ENCODE data around the gene ADGRF4.
A peak's percentile ranks its signal among the peaks of the same experiment; 100 is the strongest.

Gene ADGRF4

DNA sequence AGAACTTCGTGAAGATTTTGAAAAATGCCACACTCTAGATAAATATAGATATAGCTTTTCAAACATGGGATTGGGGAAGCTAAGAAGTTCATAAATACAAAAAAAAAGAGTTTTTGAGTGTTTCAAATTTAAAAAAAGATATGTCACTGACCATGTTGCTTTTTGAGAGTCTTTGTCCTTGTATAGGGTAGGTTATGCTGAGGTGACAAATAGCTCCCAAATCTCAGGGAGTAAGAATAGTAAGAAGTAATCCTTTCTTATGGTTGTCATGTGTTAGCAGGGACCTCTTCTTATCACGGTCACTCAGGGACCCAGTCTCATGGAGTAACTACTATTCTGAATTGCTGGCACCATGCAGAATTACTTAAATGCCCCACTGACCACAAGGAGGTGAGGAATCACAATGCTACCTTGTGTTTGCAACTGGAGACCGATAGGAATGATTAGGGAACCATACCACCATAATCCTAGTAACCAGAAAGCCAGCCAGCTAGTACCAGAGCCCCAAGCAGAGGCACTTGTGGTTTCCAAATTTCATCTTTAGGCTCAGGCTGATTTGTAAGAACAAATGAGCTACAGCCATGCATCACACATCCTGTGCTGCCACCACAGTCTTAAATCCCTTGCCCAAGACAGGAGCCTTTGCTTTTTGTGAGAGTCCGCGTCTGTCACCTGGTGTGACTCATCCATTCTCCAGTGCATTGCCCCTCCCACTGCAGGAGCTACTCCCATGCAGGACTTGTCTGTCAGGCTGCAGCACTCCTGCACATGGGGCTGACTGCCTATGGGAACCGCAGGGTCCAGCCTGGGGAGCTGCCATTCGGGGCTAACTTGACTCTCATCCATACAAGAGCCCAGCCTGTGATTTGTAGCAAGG, 42.4 kb upstream of the ADGRF4 start:
- no peaks in the 10 kb centered on the region for H3K79me2 ChIP-seq (ENCODE audit: control insufficient read depth, insufficient read depth, low read length)
- peak overlapping the region; percentile 76 for H3K27ac ChIP-seq (ENCODE audit: low read depth, low read length)
- H4K5ac ChIP-seq (ENCODE audit: low read length): peak overlapping the region; percentile 74
- H3K36me3 ChIP-seq (ENCODE audit: control insufficient read depth, insufficient read depth, low read length): no peaks in the 10 kb centered on the region
- H3K79me1 ChIP-seq (ENCODE audit: low read length): no peaks in the 10 kb centered on the region
- H3K56ac ChIP-seq (ENCODE audit: low read length): peak overlapping the region; percentile 80
- H3K18ac ChIP-seq (ENCODE audit: low read length): peak overlapping the region; percentile 89
- peak overlapping the region; percentile 79 for H2BK5ac ChIP-seq (ENCODE audit: low read length)
- no peak overlapping the region for H3K4me3 ChIP-seq (ENCODE audit: low read length)
- H3K9ac ChIP-seq (ENCODE audit: low read length): peak overlapping the region; percentile 35
- peak; percentile 99 for DNase-seq
- H4K8ac ChIP-seq (ENCODE audit: low read depth, low read length): no peak overlapping the region
- no peak overlapping the region for H3K23ac ChIP-seq (ENCODE audit: low read length)
- no peak overlapping the region for H2AK5ac ChIP-seq (ENCODE audit: low read length)
- H3K4me1 ChIP-seq (ENCODE audit: control insufficient read depth, low read depth, low read length): peaks cover 5% of the 10 kb centered on the region
- no CpG with 5 or more reads among the region's 7 CpGs for WGBS (ENCODE audit: extremely low coverage, insufficient coverage, low lambda C conversion rate)
- no peaks in the 10 kb centered on the region for H3K27me3 ChIP-seq (ENCODE audit: insufficient read depth, low read length, poor library complexity)
- no peak overlapping the region for H2BK120ac ChIP-seq (ENCODE audit: low read depth, low read length)
- no peak overlapping the region for H3K4me2 ChIP-seq (ENCODE audit: low read length)
- peak overlapping the region; percentile 27 for H3K4ac ChIP-seq (ENCODE audit: low read depth, low read length)
- peak overlapping the region; percentile 75 for H2BK15ac ChIP-seq (replicated peaks; ENCODE audit: low read depth)

DNA sequence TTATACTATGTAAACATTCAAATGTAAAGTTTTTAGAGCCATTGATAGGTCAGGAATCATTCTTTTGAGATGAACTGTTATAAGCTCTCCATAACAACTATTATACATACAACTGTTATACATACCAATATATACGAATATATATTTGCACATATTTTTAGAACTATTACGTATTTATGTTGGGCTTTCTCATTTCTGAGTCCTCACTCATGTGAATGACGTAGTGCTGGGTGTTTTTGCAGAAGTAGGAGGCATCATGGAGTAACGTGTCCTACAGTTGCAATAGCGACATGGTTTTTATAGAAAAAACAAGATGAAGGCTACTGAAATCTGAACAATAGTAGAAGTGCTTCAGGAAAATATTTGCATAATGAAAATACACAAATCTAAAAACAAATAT, 36.4 kb upstream of the ADGRF4 start:
- no peak overlapping the region for H3K4me3 ChIP-seq (ENCODE audit: low read length)
- 100% methylated on average over 1 of the region's 5 CpGs for WGBS (ENCODE audit: extremely low coverage, insufficient coverage, low lambda C conversion rate)
- no peak overlapping the region for H2BK15ac ChIP-seq (replicated peaks; ENCODE audit: low read depth)
- no peak overlapping the region for H2BK5ac ChIP-seq (ENCODE audit: low read length)
- H3K4ac ChIP-seq (ENCODE audit: low read depth, low read length): no peak overlapping the region
- peaks cover 3% of the 10 kb centered on the region for H3K4me1 ChIP-seq (ENCODE audit: control insufficient read depth, low read depth, low read length)
- no peak overlapping the region for H2BK120ac ChIP-seq (ENCODE audit: low read depth, low read length)
- DNase-seq: no peak
- H3K56ac ChIP-seq (ENCODE audit: low read length): no peak overlapping the region
- H3K23ac ChIP-seq (ENCODE audit: low read length): no peak overlapping the region
- no peaks in the 10 kb centered on the region for H3K36me3 ChIP-seq (ENCODE audit: control insufficient read depth, insufficient read depth, low read length)
- no peak overlapping the region for H4K8ac ChIP-seq (ENCODE audit: low read depth, low read length)
- H3K79me2 ChIP-seq (ENCODE audit: control insufficient read depth, insufficient read depth, low read length): no peaks in the 10 kb centered on the region
- no peaks in the 10 kb centered on the region for H3K79me1 ChIP-seq (ENCODE audit: low read length)
- H2AK5ac ChIP-seq (ENCODE audit: low read length): no peak overlapping the region
- no peak overlapping the region for H3K4me2 ChIP-seq (ENCODE audit: low read length)
- no peaks in the 10 kb centered on the region for H3K27me3 ChIP-seq (ENCODE audit: insufficient read depth, low read length, poor library complexity)
- no peak overlapping the region for H4K5ac ChIP-seq (ENCODE audit: low read length)
- no peak overlapping the region for H3K9ac ChIP-seq (ENCODE audit: low read length)
- no peak overlapping the region for H3K27ac ChIP-seq (ENCODE audit: low read depth, low read length)
- no peak overlapping the region for H3K18ac ChIP-seq (ENCODE audit: low read length)

DNA sequence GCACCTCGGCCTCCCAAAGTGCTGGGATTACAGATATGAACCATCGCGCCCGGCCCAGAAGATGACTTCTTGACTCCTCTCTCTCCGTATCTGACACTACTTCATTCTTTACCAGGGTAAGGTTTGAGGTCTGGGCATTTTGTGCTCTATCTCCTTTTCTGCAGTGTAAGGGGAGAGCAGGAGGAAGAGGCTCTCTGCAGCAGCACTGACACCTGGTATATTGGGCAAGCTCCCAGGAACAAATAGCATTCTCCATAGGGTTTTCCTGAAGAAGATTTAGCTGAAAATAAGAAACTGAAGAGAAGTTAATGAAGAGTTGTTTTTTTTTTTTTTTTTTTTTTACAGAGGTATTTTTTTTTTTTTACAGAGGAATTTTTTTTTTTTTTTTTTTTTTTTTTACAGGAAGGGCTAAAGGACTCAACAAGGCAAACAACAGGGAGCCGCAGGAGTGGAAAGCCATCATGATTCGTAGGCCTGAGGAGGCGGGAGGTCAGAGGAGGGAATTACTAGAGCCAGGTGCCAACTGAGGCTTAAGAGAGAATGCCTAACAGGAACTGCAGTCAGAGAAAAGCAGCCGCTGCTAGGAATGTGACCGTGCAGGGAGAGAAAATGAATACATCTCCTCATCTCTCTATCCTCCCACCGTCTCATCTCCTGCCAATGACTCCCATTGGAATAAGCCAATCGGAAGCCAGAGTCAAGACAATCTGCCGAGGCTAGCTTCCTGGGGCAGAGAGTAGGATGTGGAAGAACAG, 34.7 kb upstream of the ADGRF4 start:
- H3K56ac ChIP-seq (ENCODE audit: low read length): no peak overlapping the region
- no peaks in the 10 kb centered on the region for H3K36me3 ChIP-seq (ENCODE audit: control insufficient read depth, insufficient read depth, low read length)
- no peak overlapping the region for H2BK5ac ChIP-seq (ENCODE audit: low read length)
- no peak overlapping the region for H3K4me3 ChIP-seq (ENCODE audit: low read length)
- no peak overlapping the region for H2BK15ac ChIP-seq (replicated peaks; ENCODE audit: low read depth)
- H3K4me2 ChIP-seq (ENCODE audit: low read length): no peak overlapping the region
- H3K27ac ChIP-seq (ENCODE audit: low read depth, low read length): peak overlapping the region; percentile 2
- no peak overlapping the region for H3K4ac ChIP-seq (ENCODE audit: low read depth, low read length)
- H3K9ac ChIP-seq (ENCODE audit: low read length): no peak overlapping the region
- no peaks in the 10 kb centered on the region for H3K79me1 ChIP-seq (ENCODE audit: low read length)
- H4K8ac ChIP-seq (ENCODE audit: low read depth, low read length): no peak overlapping the region
- no peaks in the 10 kb centered on the region for H3K27me3 ChIP-seq (ENCODE audit: insufficient read depth, low read length, poor library complexity)
- H2BK120ac ChIP-seq (ENCODE audit: low read depth, low read length): no peak overlapping the region
- no peak overlapping the region for H4K5ac ChIP-seq (ENCODE audit: low read length)
- no CpG with 5 or more reads among the region's 13 CpGs for WGBS (ENCODE audit: extremely low coverage, insufficient coverage, low lambda C conversion rate)
- H3K79me2 ChIP-seq (ENCODE audit: control insufficient read depth, insufficient read depth, low read length): no peaks in the 10 kb centered on the region
- peaks cover 5% of the 10 kb centered on the region for H3K4me1 ChIP-seq (ENCODE audit: control insufficient read depth, low read depth, low read length)
- no peak overlapping the region for H2AK5ac ChIP-seq (ENCODE audit: low read length)
- DNase-seq: peak; percentile 88
- no peak overlapping the region for H3K23ac ChIP-seq (ENCODE audit: low read length)
- no peak overlapping the region for H3K18ac ChIP-seq (ENCODE audit: low read length)

DNA sequence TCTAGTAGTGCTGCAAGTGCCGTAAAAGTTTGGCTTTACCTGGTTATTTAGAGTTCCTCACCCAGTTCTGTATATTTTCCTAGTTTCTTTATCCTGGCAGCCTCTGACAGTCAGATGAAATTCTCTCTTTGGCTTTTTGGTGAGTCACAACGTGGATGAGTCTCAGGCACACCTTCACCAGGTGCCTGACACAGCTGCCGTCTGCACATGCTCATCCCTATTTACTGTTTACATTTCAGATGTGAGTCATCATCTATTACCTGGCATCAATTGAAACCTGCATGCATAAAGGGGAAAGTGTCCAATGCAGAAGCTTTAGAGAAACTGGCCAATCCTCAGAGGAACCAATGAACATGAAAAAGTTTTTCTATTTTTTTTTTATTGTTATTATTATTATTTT, 33.3 kb upstream of the ADGRF4 start:
- Histone ChIP-seq H3K4ac (ENCODE audit: low read depth, low read length) (no peak overlapping the region), H3K79me2 (ENCODE audit: control insufficient read depth, insufficient read depth, low read length) (no peaks in the 10 kb centered on the region), H4K8ac (ENCODE audit: low read depth, low read length) (no peak overlapping the region), H3K4me3 (ENCODE audit: low read length) (no peak overlapping the region), H2BK5ac (ENCODE audit: low read length) (no peak overlapping the region), H3K27ac (ENCODE audit: low read depth, low read length) (no peak overlapping the region), H2AK5ac (ENCODE audit: low read length) (no peak overlapping the region), H4K5ac (ENCODE audit: low read length) (no peak overlapping the region), H3K79me1 (ENCODE audit: low read length) (no peaks in the 10 kb centered on the region), H3K18ac (ENCODE audit: low read length) (no peak overlapping the region), H2BK120ac (ENCODE audit: low read depth, low read length) (no peak overlapping the region), H3K27me3 (ENCODE audit: insufficient read depth, low read length, poor library complexity) (no peaks in the 10 kb centered on the region), H3K4me1 (ENCODE audit: control insufficient read depth, low read depth, low read length) (peaks cover 7% of the 10 kb centered on the region), H3K4me2 (ENCODE audit: low read length) (no peak overlapping the region), H3K36me3 (ENCODE audit: control insufficient read depth, insufficient read depth, low read length) (no peaks in the 10 kb centered on the region), H3K9ac (ENCODE audit: low read length) (no peak overlapping the region), H3K56ac (ENCODE audit: low read length) (no peak overlapping the region), H3K23ac (ENCODE audit: low read length) (no peak overlapping the region), H2BK15ac (replicated peaks; ENCODE audit: low read depth) (no peak overlapping the region)
- no peak for DNase-seq
- no CpG with 5 or more reads among the region's 3 CpGs for WGBS (ENCODE audit: extremely low coverage, insufficient coverage, low lambda C conversion rate)

DNA sequence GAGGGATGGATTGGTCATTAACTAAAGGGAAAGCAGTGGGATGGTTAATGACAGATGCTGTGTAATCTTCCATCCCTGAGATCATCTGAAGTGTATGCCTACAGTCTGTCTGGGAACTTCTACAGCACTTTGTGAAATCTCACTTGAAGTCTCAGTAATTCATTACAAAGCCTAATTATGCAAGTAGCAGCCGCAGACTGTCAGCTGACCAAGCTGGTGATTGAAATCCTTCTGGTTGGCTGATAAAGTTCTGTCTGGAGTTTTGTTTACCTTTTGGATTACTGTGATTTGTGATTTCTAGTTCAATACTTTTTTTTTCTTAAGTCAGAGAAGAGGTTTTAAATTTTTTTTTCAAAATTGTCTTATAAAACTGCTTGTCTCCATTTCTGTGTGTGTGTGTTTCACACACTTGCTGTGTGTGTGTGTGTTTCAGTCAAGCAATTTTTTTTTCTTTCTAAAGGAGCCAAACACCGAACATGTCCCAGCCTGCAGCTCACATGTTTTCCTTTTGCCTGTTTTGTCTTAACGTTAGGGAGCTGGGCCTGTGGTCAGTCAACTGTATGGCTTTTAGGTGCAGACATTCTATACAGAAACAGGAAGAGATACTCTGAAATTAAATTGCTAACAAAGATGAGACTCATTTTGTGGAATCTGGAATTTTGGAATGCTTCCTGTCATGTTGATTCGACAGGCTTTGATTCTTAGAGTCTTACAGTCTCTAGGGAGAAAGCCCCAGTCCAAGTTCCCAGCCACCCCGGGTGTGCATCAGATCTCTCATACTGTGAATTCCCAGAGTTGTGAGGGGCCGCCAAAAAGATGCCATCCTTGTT, 28.5 kb upstream of the ADGRF4 start:
- Histone ChIP-seq H2BK15ac (replicated peaks; ENCODE audit: low read depth) (no peak overlapping the region), H3K27ac (ENCODE audit: low read depth, low read length) (peak overlapping the region; percentile 96)

More for the DNA sequence above, 28.5 kb upstream of the ADGRF4 start:
- no CpG with 5 or more reads among the region's 6 CpGs for WGBS (ENCODE audit: extremely low coverage, insufficient coverage, low lambda C conversion rate)
- Histone ChIP-seq H3K23ac (ENCODE audit: low read length) (no peak overlapping the region), H3K79me1 (ENCODE audit: low read length) (no peaks in the 10 kb centered on the region), H3K36me3 (ENCODE audit: control insufficient read depth, insufficient read depth, low read length) (no peaks in the 10 kb centered on the region), H2BK120ac (ENCODE audit: low read depth, low read length) (peak overlapping the region; percentile 64), H2AK5ac (ENCODE audit: low read length) (no peak overlapping the region), H3K27me3 (ENCODE audit: insufficient read depth, low read length, poor library complexity) (no peaks in the 10 kb centered on the region), H4K5ac (ENCODE audit: low read length) (no peak overlapping the region), H3K4ac (ENCODE audit: low read depth, low read length) (peak overlapping the region; percentile 96), H3K4me2 (ENCODE audit: low read length) (no peak overlapping the region), H4K8ac (ENCODE audit: low read depth, low read length) (peak overlapping the region; percentile 30), H3K79me2 (ENCODE audit: control insufficient read depth, insufficient read depth, low read length) (no peaks in the 10 kb centered on the region), H3K56ac (ENCODE audit: low read length) (peak overlapping the region; percentile 52), H3K4me1 (ENCODE audit: control insufficient read depth, low read depth, low read length) (peaks cover 4% of the 10 kb centered on the region), H2BK5ac (ENCODE audit: low read length) (peak overlapping the region; percentile 97), H3K18ac (ENCODE audit: low read length) (peak overlapping the region; percentile 99), H3K9ac (ENCODE audit: low read length) (peak overlapping the region; percentile 20), H3K4me3 (ENCODE audit: low read length) (no peak overlapping the region)
- peak; percentile 95 for DNase-seq

Measured in mesendoderm (in vitro differentiated cells).